ENCODE results near the gene PRKAG1. TPM values are rescaled to one million over a fixed set of nuclear protein-coding genes. Genes with fewer than 3 reads are reported as not detected.
A peak's percentile ranks its signal among the peaks of the same experiment; 100 is the strongest.

PRKAG1 gene
- total RNA-seq, 1 donor from 2014 or later, result 61.7 TPM

DNA sequence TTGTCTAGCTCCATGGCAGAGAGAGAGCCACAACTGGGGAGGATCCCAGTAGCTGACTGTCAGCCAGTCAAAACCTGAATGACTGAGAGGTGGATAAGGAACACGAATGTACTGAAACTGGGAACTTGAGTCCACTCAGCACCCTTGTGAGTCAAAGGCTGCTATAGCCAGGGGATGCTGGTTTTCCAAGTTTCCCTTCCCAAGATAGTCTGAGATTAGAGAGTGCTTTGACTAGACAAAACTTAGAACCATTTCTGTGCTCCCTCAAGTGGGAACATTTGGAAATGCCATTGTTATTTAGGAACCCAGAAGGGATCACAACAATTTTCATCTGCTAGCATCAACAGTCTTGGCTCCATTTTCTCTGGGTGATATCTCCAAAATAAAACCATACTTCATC is 4.0 kb downstream of the PRKAG1 start:
- DNase-seq (ENCODE audit: low spot score), result no peak

- DNase-seq (ENCODE audit: low spot score), result no peak
Measured at GRCh38 chr12:49013428-49013827, 5.1 kb downstream of the PRKAG1 start.

DNA sequence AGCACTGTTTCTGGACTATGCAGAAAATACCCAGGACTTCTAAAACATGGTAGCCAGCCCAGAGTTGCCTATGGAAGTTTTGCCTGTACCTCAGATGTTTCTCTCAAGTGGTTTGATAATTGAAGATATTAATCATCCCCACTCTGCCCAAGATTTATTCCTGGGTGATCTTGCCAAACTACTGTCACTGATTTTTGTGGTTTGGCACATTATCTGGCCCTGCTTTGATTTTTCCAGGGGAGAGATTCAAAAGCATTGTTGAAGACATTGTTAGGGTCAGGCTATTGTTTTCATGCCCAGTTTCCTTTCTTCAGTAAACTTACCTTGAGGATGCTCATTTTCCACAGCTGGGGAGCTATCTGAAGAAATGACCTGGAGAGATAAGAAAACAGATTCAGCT is 5.8 kb downstream of the PRKAG1 start:
- no peak for DNase-seq (ENCODE audit: low spot score)

DNA sequence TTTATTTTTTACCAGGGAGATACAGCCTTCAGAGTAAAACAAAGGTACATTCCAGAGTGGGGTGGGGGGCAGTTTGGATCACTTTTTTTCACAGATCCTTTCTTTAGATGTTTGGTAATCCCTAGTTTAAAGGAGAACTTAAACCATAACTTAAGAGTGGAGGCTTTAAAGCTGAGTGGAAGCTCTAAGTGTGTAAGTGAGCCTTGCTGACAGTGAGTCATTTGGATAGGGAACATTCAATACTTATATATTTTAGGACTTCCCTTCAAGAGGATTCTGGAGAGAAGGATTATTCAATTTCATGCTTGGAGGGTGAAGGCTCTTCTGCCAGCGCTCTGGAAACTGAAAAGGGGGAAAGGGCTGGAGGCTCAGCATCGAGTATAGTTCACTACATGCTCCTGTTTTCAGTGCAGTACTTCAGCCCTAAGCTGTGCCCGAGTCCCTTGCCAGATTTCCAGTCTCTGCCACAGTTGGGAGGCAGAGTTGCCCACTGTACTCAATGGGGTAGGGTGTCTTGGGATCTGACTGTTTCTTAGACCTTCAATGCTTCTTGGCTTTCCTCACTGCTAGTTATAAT is 8.4 kb downstream of the PRKAG1 start:
- DNase-seq (ENCODE audit: low spot score), result no peak

- DNase-seq (ENCODE audit: low spot score), result no peak
Measured at GRCh38 chr12:49008943-49009342, 9.6 kb downstream of the PRKAG1 start.

GRCh38 chr12:49000346-49000745 is 18.2 kb downstream of the PRKAG1 start:
- DNase-seq (ENCODE audit: low spot score), result no peak

DNA sequence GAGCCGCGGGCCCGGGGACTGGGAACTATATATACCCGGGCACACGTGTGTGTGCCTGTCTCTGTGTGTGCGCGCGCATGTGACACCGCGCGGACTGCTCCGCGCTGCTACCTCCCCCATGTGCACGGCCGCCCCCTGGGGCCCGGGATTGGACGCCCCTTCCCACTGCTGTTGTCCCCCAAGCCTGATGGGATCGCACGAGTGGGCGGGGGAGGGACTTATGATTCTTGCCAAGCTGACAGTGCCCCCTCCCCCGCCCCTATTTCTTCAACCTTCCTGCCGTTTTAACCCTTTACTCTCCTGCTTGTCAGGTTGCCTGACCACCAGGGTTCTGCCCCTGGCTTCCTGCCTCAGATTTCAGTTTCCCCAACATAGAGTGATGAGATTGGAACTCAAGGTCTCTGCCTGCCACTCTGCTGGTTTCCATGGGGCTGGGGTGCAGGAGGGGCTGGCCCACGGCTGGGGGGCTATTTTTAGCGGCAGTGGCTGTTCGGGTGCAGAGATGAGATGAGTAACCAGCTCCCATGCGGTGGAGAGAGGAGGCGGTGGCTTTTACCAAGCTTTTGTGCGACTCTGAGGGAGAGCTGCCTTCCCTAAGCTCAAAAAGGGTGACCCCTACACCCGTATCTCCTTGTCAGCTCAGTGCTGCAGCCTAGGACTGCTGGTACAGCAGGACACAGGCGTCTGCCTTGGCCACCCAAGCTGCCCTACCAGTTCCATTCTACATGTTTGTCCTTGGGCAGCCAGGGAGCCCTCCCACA is 19.0 kb downstream of the PRKAG1 start, which contains the start of gene DDN:
Gene DDN (minus strand): TSS at position 5 of the 761 bp plus-strand sequence. CDS start 88 bp downstream, outside the sequence.
- DNase-seq (ENCODE audit: low spot score), result no peak

DNA sequence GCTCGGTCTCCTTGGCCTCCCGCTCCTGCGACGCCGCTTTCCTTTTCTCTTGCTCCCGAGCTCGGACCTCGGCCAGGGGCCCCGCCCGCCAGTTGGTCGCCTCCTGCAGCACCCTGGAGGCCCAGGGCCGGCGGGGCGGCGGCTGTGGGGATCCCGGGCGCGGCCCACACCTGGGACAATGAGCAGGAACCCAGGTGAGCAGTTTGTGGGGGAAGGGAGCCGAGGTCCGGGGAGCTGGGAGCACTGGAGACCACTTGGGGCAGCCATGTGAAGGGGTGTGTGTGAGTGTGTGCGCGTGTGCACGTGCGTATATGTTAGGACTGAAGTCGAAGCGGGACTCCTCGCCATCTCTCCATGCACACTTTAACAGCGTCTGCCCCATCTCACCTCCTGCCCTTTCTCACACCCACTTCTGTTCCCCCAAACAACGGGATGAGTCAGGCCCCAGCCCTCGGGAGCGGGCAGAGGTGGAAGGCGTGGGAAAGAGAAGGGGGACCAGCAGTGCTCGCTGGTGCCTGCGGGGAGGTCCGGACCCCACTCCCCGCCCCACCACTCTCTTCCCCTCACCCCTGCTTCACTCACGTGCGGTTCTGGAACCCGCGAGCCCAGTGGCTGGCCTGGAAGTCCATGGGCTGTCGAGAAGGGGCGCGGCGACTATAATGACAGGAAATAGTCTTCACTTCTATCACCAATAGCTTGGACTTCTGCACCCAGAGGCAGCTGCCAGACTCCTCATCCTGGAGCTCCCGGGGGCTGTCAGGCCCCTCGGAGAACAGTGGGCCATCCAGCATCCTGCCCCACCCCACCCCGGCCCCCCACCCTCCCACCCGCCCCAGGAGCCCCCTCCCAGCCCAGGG is 19.9 kb downstream of the PRKAG1 start:
- DNase-seq (ENCODE audit: low spot score), result no peak

GRCh38 chr12:48997719-48998496 is 20.7 kb downstream of the PRKAG1 start:
- no peak for DNase-seq (ENCODE audit: low spot score)

GRCh38 chr12:48996794-48997718 is 21.5 kb downstream of the PRKAG1 start:
- peak; percentile 92 for DNase-seq (ENCODE audit: low spot score)

GRCh38 chr12:48995086-48995879 is 23.3 kb downstream of the PRKAG1 start:
- no peak for DNase-seq (ENCODE audit: low spot score)

- no peak for DNase-seq (ENCODE audit: low spot score)
Measured at GRCh38 chr12:48994224-48995085, 24.1 kb downstream of the PRKAG1 start.

GRCh38 chr12:48993787-48994186 is 24.8 kb downstream of the PRKAG1 start:
- DNase-seq (ENCODE audit: low spot score), result no peak

GRCh38 chr12:48991247-48992050 is 27.1 kb downstream of the PRKAG1 start:
- DNase-seq (ENCODE audit: low spot score), result no peak

GRCh38 chr12:48990552-48990951 is 28.0 kb downstream of the PRKAG1 start:
- DNase-seq (ENCODE audit: low spot score), result no peak

DNA sequence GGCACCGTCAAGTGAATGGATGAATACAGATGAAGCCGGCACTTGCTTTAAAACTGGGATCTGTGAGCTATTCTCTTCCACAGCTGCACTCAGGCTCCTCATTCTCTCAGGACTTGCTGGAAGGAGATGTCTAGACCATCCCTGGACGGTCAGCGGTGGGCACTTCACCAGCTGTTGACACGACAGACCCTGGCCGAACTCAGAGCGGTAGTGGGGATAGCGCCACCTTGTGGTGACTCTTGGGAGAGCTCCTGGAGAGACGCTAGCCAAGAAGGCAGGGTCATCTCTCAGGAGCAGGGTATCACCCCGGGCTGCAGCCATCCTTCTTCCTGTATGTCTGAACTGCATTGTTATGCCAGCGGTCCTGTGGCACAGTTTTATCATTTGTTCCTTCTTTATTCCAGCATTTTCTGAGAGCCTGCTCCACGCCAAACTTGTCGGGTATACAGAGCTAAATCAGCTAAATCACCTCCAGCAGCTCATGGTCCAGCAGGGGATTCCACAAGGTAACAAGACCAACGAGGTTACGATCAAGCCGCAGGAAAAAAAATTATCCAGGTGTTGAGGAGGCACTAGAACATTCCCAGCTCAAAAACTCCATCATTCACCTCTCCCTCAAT is 30.4 kb downstream of the PRKAG1 start:
- no peak for DNase-seq (ENCODE audit: low spot score)

GRCh38 chr12:48986720-48987291 is 31.8 kb downstream of the PRKAG1 start:
- no peak for DNase-seq (ENCODE audit: low spot score)

Data from mesenteric fat pad (tissue), 1 donor.